Measurements from ENCODE around the gene RAMP3.

DNA sequence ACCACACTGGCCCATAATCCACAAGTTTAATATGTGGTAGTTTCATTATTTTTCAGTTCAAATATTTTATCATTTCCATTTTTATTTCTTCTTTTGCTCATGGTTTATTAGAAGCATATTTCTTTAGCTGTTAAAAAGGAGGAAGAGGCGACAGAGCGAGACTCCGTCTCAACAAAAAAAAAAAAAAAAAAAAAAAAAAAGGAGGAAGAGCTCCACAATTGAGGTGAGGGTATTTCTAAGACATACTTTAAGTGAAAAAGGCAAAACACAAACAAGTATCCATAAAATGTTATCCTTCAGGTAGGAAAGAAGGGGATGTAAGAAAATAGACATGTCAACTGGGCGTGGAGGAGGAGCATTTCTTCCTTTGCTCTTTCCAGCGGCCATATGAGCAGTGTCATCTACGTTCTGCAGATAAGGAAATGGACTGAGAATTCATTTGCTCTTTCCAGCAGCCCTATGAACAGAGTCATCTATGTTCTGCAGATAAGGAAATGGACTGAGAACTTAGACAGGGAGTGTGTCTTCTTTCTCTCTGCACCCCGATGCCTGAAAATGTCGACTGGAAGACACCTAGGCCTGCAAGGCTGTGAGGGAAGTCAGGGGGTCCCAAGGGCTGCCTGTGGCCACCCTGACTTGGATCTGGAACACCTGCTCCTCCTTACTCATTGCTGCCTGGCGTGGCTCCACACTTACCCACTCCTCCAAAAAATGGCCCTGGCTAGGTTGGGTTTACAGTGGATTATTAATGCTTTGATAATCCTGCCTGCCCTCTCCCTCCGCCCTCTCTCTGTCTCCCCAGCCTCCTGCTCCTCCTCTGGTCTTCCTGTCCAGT lies 18.9 kb upstream of the RAMP3 start:
- no peak for TF ChIP-seq TAF1 (IDR thresholded peaks at IDR 0.05; ENCODE audit: borderline replicate concordance, insufficient read depth, low read length)
- TF ChIP-seq POLR2AphosphoS5 (IDR thresholded peaks at IDR 0.05; ENCODE audit: low read depth, low read length): no peak

Data from PFSK-1 (cell line).